H9 (cell line): ENCODE results near the gene AATF. TPM values are rescaled to one million over a fixed set of nuclear protein-coding genes. Genes with fewer than 3 reads are reported as not detected.
A peak's percentile ranks its signal among the peaks of the same experiment; 100 is the strongest.

Source experiments
- DNase-seq: peaks from one replicate; pipeline ENCODE4 v3.0.0-alpha.2; 2017
- H2AFZ ChIP-seq: one replicate; pipeline ENCODE4 v1.6.1; 2013; ENCODE audit warnings: mild to moderate bottlenecking, low read length, control low read depth, moderate library complexity
- H2AK5ac ChIP-seq: 2 replicates; pipeline ENCODE4 v1.6.1; 2013; ENCODE audit warnings: low read length, control low read depth, mixed read lengths; ENCODE audit not compliant: insufficient read length
- H2BK120ac ChIP-seq: one replicate; pipeline ENCODE4 v1.6.1; 2013; ENCODE audit warnings: low read depth, mild to moderate bottlenecking, low read length, control low read depth, inconsistent platforms; ENCODE audit not compliant: poor library complexity, severe bottlenecking
- H2BK12ac ChIP-seq: 2 replicates; pipeline ENCODE4 v1.6.1; 2013; ENCODE audit warnings: low read length, control low read depth, mixed read lengths, low read depth; ENCODE audit not compliant: insufficient read length
- H2BK15ac ChIP-seq: 2 replicates; pipeline ENCODE4 v1.6.1; 2013; ENCODE audit warnings: low read depth, low read length, control low read depth
- H2BK20ac ChIP-seq: one replicate; pipeline ENCODE4 v1.6.1; 2013; ENCODE audit warnings: low read depth, mild to moderate bottlenecking, low read length, control low read depth, inconsistent platforms; ENCODE audit not compliant: poor library complexity, severe bottlenecking
- H2BK5ac ChIP-seq: 2 replicates; pipeline ENCODE4 v1.6.1; 2013; ENCODE audit warnings: low read length, control low read depth, mixed read lengths; ENCODE audit not compliant: insufficient read length
- H3K14ac ChIP-seq: 2 replicates; pipeline ENCODE4 v1.6.1; 2013; ENCODE audit warnings: low read length, control low read depth; ENCODE audit not compliant: insufficient read depth
- H3K18ac ChIP-seq: 2 replicates; pipeline ENCODE4 v1.6.1; 2013; ENCODE audit warnings: low read depth, mild to moderate bottlenecking, mixed read lengths, low read length, control low read depth; ENCODE audit not compliant: insufficient read length
- H3K23ac ChIP-seq: 2 replicates; pipeline ENCODE4 v1.6.1; 2013; ENCODE audit warnings: low read length, control low read depth, mixed read lengths, low read depth; ENCODE audit not compliant: insufficient read length
- H3K23me2 ChIP-seq: 2 replicates; pipeline ENCODE4 v1.6.1; 2013; ENCODE audit warnings: low read depth, mild to moderate bottlenecking, mixed read lengths, low read length, control low read depth; ENCODE audit not compliant: insufficient read length, poor library complexity, severe bottlenecking
- H3K27ac ChIP-seq: 2 replicates; pipeline ENCODE4 v1.5.1; 2013; ENCODE audit warnings: low read length, control low read depth, mixed read lengths, low read depth; ENCODE audit not compliant: insufficient read length
- H3K27me3 ChIP-seq: 2 replicates; pipeline ENCODE4 v1.6.1; 2013; ENCODE audit warnings: low read length, control low read depth, inconsistent platforms; ENCODE audit not compliant: insufficient read depth
- H3K4ac ChIP-seq: 2 replicates; pipeline ENCODE4 v1.6.1; 2013; ENCODE audit warnings: low read depth, mild to moderate bottlenecking, control low read depth, inconsistent platforms, low read length, moderate library complexity
- H3K4me1 ChIP-seq: 2 replicates; pipeline ENCODE4 v1.6.1; 2013; ENCODE audit warnings: low read length, control low read depth, inconsistent platforms; ENCODE audit not compliant: insufficient read depth
- H3K4me2 ChIP-seq: 2 replicates; pipeline ENCODE4 v1.6.1; 2013; ENCODE audit warnings: low read length, control low read depth, mixed read lengths; ENCODE audit not compliant: insufficient read length, insufficient read depth
- H3K56ac ChIP-seq: 2 replicates; pipeline ENCODE4 v1.6.1; 2013; ENCODE audit warnings: low read depth, mild to moderate bottlenecking, mixed read lengths, low read length, control low read depth; ENCODE audit not compliant: insufficient read length
- H3K79me1 ChIP-seq: 2 replicates; pipeline ENCODE4 v1.6.1; 2013; ENCODE audit warnings: low read depth, mild to moderate bottlenecking, moderate library complexity, low read length, control low read depth, inconsistent platforms; ENCODE audit not compliant: insufficient read depth, poor library complexity, severe bottlenecking
- H3K79me2 ChIP-seq: 2 replicates; pipeline ENCODE4 v1.6.1; 2013; ENCODE audit warnings: low read length, control low read depth, inconsistent platforms; ENCODE audit not compliant: insufficient read depth
- H3K9ac ChIP-seq: 2 replicates; pipeline ENCODE4 v1.6.1; 2013; ENCODE audit warnings: low read length, control low read depth, mixed read lengths; ENCODE audit not compliant: insufficient read length; ENCODE audit errors: extremely low read depth
- H3K9me3 ChIP-seq: one replicate; pipeline ENCODE4 v1.6.1; 2013; ENCODE audit warnings: low read depth, low read length, inconsistent platforms; ENCODE audit not compliant: control insufficient read depth
- H3T11ph ChIP-seq: one replicate; pipeline ENCODE4 v1.6.1; 2013; ENCODE audit warnings: mild to moderate bottlenecking, low read length, control low read depth, inconsistent platforms
- H4K20me1 ChIP-seq: one replicate; pipeline ENCODE4 v1.6.1; 2013; ENCODE audit not compliant: control insufficient read depth, insufficient read length, insufficient read depth
- H4K5ac ChIP-seq: 2 replicates; pipeline ENCODE4 v1.6.1; 2013; ENCODE audit warnings: low read depth, mild to moderate bottlenecking, mixed read lengths, low read length, control low read depth; ENCODE audit not compliant: insufficient read length
- H4K8ac ChIP-seq: replicated peaks from 2 replicates; pipeline ENCODE4 v1.6.1; 2013; ENCODE audit warnings: low read length, control low read depth, mixed read lengths, low read depth; ENCODE audit not compliant: insufficient read length
- H4K91ac ChIP-seq: 2 replicates; pipeline ENCODE4 v1.6.1; 2013; ENCODE audit warnings: low read depth, mild to moderate bottlenecking, moderate library complexity, mixed read lengths, low read length, control low read depth; ENCODE audit not compliant: insufficient read length
- H3K27ac Mint-ChIP-seq, 3 experiments: 2 replicates in 2 of 3; 3 replicates in 1 of 3; pipeline ENCODE4 v1.8.0; 2020 to 2021; ENCODE audit warnings: mixed read lengths in 3 of 3, mild to moderate bottlenecking in 1 of 3, moderate library complexity in 1 of 3
- H3K27me3 Mint-ChIP-seq: 2 replicates; pipeline ENCODE4 v1.8.0; 2021; ENCODE audit warnings: low read depth, mild to moderate bottlenecking, moderate library complexity, mixed read lengths
- H3K36me3 Mint-ChIP-seq, 3 experiments: 2 replicates in 2 of 3; 3 replicates in 1 of 3; pipeline ENCODE4 v1.8.0; 2020 to 2021; ENCODE audit warnings: low read depth in 3 of 3, mixed read lengths in 3 of 3; ENCODE audit not compliant: insufficient read depth in 1 of 3
- H3K4me1 Mint-ChIP-seq, 2 experiments: 2 replicates each; pipeline ENCODE4 v1.8.0; 2020; ENCODE audit warnings: mixed read lengths in 2 of 2
- H3K4me3 Mint-ChIP-seq, 2 experiments: 2 replicates in 1 of 2; 3 replicates in 1 of 2; pipeline ENCODE4 v1.8.0; 2020 to 2021; ENCODE audit warnings: mild to moderate bottlenecking in 2 of 2, mixed read lengths in 2 of 2, moderate library complexity in 1 of 2
- H3K9me3 Mint-ChIP-seq, 2 experiments: 2 replicates in 1 of 2; 3 replicates in 1 of 2; pipeline ENCODE4 v1.8.0; 2020; ENCODE audit warnings: mild to moderate bottlenecking in 2 of 2, mixed read lengths in 2 of 2, moderate library complexity in 1 of 2
- CTCF ChIP-seq: fragments of 200-600 bp; sonication (generic); conservative IDR thresholded peaks from 3 replicates; pipeline ENCODE4 v1.8.0; 2021; ENCODE audit warnings: antibody characterized with exemption, mild to moderate bottlenecking
- WGBS: extraction: QIAGEN DNeasy Blood & Tissue Kit; methylation state at CpG from one replicate; pipeline ENCODE4 v1.1.7; 2013; ENCODE audit warnings: missing lambda C conversion rate, low lambda C conversion rate, mixed read lengths; ENCODE audit not compliant: insufficient read length; ENCODE audit errors: extremely low coverage; 5-methylcytosine and 5-hydroxymethylcytosine counted together
- total RNA-seq: library from RNA; stranded (reverse); gene quantifications from 2 replicates; pipeline ENCODE4 v1.2.1, GENCODE V29; 2021

Gene AATF
- total RNA-seq, 1 experiment from 2014 or later = 69.6 TPM

- Histone ChIP-seq H3K9ac (no peak overlapping the region), H3K79me1 (no peaks in the 10 kb centered on the region), H3K27ac (no peak overlapping the region), H3K18ac (no peak overlapping the region), H3K9me3 (no peaks in the 10 kb centered on the region), H2BK12ac (no peak overlapping the region), H3K23me2 (no peaks in the 10 kb centered on the region), H3K4ac (no peak overlapping the region), H2BK20ac (no peak overlapping the region), H3K23ac (no peak overlapping the region), H2BK120ac (no peak overlapping the region), H4K20me1 (no peaks in the 10 kb centered on the region), H2AFZ (no peak overlapping the region), H2BK15ac (no peak overlapping the region), H3K4me2 (no peak overlapping the region), H4K91ac (no peak overlapping the region), H3T11ph (no peak overlapping the region), H3K27me3 (no peaks in the 10 kb centered on the region), H4K5ac (no peak overlapping the region), H2AK5ac (no peak overlapping the region), H3K79me2 (no peaks in the 10 kb centered on the region), H3K56ac (no peak overlapping the region), H3K14ac (no peak overlapping the region), H3K4me1 (no peaks in the 10 kb centered on the region; the same call in 1 of the 2 replicates), H4K8ac (no peak overlapping the region), H2BK5ac (no peak overlapping the region)
- TF ChIP-seq CTCF = no peak
- 0 out of 4 replicates have a peak, but pooled peaks cover 0 to 2% of the 10 kb centered on the region in 2 experiments for H3K4me1 Mint-ChIP-seq
- H3K36me3 Mint-ChIP-seq = no peaks in the 10 kb centered on the region; a peak in 1 of 7 replicates
- no peak overlapping the region for H3K4me3 Mint-ChIP-seq
- no peaks in the 10 kb centered on the region for H3K9me3 Mint-ChIP-seq
- DNase-seq = no peak
- peaks cover 10% of the 10 kb centered on the region for H3K27me3 Mint-ChIP-seq
- no CpG with 5 or more reads among the region's 3 CpGs for WGBS
- H3K27ac Mint-ChIP-seq = peak overlapping the region in 1 of 3 experiments; percentile 35; a peak in 1 of 7 replicates
Measured at GRCh38 chr17:36911001-36911400, 37.8 kb upstream of the AATF start.
